IMR-90 (cell line): Measurements from ENCODE around the gene ZNF185.

ENCODE experiments used
- BHLHE40 ChIP-seq: fragments of 150-350 bp; IDR thresholded peaks from 2 replicates; pipeline ENCODE4 v1.6.1; 2016; ENCODE audit warnings: mild to moderate bottlenecking, low read depth, low read length
- CEBPB ChIP-seq: IDR thresholded peaks from 2 replicates; pipeline ENCODE4 v1.6.1; 2012; ENCODE audit warnings: low read depth, low read length, improper control_type of control experiment
- CTCF ChIP-seq: conservative IDR thresholded peaks from 2 replicates; pipeline ENCODE4 v1.5.1; 2012; ENCODE audit warnings: mild to moderate bottlenecking, low read depth, low read length, improper control_type of control experiment
- MAZ ChIP-seq: IDR thresholded peaks from 2 replicates; pipeline ENCODE4 v1.6.1; 2012; ENCODE audit warnings: low read depth, mild to moderate bottlenecking, low read length, improper control_type of control experiment, moderate library complexity, borderline replicate concordance
- MXI1 ChIP-seq: IDR thresholded peaks from 2 replicates; pipeline ENCODE4 v1.6.1; 2012; ENCODE audit warnings: low read depth, mild to moderate bottlenecking, low read length, moderate library complexity, borderline replicate concordance
- POLR2A ChIP-seq: IDR thresholded peaks from 2 replicates; pipeline ENCODE4 v1.6.1; 2012; ENCODE audit warnings: mild to moderate bottlenecking, low read depth, low read length
- RAD21 ChIP-seq: IDR thresholded peaks from 2 replicates; pipeline ENCODE4 v1.6.1; 2012; ENCODE audit warnings: low read length, improper control_type of control experiment
- SMC3 ChIP-seq: fragments of 150-350 bp; IDR thresholded peaks from 2 replicates; pipeline ENCODE4 v1.6.1; 2016; ENCODE audit warnings: low read depth, mild to moderate bottlenecking, antibody characterized with exemption, low read length, moderate library complexity
- USF2 ChIP-seq: fragments of 150-350 bp; IDR thresholded peaks from 2 replicates; pipeline ENCODE4 v1.6.1; 2017; ENCODE audit warnings: mild to moderate bottlenecking, antibody characterized with exemption, low read length, low read depth

DNA sequence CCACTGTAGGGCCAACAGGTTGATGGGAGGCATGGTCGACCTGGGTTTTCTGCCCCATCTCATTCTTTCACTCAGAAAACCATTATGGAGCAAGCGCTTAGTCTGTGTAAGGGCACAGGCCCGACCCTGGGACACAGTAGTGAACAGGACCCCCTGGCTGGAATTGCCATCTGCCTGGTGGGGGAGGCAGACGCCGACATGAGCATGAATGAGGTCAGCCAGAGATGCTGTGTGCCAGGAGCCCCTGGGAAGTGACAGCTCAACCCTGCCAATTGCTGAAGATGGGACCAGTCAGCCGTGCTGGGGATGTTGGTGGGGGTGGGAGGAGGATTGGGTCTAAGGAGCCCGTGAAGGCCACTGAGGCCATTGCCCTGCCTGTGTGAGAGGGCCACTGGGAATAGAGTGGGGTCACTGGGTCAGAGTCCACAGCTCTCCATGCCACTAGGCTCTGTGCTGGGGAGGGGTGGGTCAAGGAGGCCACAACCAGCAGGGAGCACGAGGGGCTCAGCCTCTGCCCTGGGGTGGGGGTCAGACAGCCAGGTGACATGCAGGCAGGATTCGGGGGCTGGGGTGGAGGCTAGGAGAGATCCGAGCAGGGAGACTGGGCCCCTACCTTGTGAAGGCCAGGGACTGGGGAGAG, 31.0 kb downstream of the ZNF185 start:
- TF ChIP-seq CEBPB, result no peak
- TF ChIP-seq USF2, result no peak
- TF ChIP-seq CTCF, result no peak
- no peak for TF ChIP-seq POLR2A
- no peak for TF ChIP-seq SMC3
- TF ChIP-seq MXI1, result no peak
- TF ChIP-seq MAZ, result no peak
- TF ChIP-seq RAD21, result no peak
- TF ChIP-seq BHLHE40, result no peak
